GM18861 (cell line): ENCODE results near the gene SSR4.
"Not testable (repeated sequence)": the region's sequence is repeated elsewhere in the genome, so short reads cannot be mapped to it uniquely, and the experiment has no call there.

Experiments used
- ATAC-seq: cut with Tn5 transposase; IDR thresholded peaks from one replicate; pipeline ENCODE4 v1.9.1; 2021; ENCODE audit not compliant: unreplicated experiment

SSR4 gene

DNA sequence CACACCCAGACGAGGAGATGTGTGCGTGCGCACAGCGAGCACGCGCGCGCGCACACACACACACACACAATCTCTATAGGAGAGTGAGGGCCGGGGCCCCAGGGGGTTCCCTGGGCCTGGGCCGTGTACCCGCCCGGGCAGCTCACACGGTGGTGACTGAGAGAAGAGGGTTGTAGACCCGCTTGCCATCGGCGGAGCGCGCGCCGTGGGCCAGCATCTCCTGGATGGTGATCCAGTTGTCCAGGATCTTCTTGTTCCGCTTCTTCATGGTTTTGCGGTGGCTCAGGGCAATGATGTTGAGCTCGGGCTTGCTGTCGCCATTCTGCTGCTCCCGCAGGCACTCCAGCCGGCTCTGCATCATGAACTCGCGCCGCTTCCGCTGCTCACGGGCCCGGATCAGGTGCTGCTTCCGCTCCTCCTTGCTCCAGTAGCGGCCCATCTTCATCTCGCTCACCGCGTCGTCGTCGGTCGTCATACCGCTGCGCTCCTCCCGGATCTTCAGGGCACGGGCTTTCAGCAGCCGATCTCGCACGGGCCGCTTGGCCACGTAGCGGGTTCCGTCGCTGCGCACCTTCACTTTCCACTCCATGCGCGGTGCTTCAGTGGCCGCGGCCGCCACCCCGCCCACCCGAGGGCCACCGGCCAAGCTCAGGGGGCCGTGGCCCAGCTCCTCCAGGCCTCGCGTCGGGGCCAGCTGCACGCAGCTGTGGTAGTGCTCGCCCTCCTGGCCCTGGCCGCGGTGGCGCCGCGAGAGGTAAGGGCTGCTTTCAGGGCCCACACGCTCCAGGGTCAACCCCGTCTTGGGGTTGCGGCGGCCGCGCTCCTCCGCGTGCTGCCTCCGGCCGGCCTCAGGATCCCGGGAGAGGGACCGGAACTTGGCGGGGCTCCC is 9.0 kb downstream of the SSR4 start:
- ATAC-seq, result no peak

DNA sequence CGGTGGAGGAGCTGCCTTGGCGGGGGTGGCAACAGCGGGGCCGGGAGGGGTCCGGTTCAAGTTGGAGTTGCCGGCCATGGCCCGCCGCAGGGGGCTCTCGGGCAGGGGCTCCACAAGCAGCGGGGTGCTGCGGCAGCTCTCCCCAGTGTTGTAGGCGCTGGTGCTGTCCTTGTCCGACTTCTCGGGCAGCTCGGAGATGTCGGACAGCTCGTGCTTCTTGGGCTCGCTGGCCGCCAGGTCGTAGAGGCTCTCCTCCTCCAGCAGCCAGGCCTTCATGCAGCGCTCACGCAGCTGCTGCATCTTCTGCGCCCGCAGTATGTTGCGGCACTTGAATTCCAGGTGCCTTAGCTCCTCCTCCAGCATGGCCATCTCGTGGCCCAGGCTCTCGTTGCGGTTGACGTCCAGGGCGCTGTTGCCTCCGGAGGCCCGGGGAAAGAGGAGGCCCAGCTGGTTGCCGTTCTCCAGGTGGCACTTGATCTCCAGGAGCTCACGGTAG is 9.7 kb downstream of the SSR4 start:
- no peak for ATAC-seq

GRCh38 chrX:153804621-153805020 is 10.2 kb downstream of the SSR4 start:
- no peak for ATAC-seq

DNA sequence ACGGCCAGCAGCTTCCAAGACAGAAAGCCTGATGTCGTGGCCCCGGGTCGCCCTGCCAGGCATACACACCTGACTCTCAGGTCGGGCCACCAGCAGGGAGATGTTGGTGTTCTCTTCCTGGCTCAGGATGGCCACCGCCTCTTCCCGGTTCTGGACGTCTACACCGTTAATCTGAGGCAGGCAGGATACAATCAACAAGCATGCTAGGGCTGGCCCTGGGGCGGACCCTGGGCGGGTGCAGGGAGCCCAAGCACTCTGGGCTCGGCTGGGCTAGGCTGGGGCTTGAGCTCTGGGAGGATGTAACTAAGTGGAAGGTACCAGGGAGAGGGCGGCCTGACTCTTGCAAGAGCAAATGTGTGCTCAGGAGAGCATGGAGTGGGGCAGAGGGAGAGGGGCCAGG is 11.0 kb downstream of the SSR4 start:
- ATAC-seq, result no peak

DNA sequence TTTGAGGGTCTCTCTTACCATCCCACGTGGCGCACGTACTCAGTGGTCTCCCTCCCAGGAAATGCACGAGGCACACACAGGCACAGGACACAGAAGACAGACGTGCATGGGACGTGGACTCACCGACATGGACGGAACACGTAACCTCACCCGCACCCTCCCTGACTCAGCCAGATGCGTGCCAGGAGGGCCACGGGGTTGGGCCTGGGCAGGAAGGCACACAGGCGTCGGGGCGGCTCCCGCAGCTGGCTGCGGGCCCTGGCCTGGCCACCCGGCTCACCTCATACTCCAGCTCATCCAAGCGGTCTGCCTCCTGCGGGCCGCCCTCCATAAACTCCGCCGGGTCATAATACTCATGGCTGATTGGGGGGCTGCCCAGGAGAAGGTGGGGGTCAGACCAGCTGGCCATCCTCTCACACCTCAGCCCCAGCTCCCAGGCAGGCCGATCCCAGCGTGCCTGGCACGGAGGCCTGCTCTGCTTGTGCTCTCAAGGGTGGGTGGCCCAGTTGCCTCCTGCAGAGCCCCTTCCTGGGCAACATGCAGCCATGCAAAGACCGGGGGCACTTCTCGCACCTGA is 12.6 kb downstream of the SSR4 start:
- ATAC-seq, result no peak

DNA sequence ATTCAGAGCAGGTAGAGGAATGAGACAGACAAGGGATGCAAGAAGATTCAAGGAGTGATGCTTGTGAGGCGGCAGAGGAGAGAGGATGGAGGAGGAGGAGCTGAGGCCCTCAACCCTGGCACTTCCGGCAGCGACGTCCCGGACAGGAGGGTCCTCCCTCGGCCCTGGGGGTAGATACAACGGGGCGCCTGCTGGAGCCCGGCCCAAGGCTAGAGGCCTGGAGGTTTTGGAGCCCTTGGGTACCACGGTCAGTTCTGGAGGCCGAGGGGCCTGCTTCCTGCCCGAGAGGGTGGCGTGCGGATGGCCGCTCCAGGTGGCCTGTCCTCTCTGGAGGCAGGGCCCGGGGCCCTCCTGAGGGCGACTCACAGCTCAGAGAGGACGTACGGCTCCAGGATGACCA is 13.5 kb downstream of the SSR4 start:
- ATAC-seq, result no peak

GRCh38 chrX:153812220-153812619 is 17.8 kb downstream of the SSR4 start:
- no peak for ATAC-seq

GRCh38 chrX:153813161-153813560 is 18.7 kb downstream of the SSR4 start:
- ATAC-seq, result no peak

DNA sequence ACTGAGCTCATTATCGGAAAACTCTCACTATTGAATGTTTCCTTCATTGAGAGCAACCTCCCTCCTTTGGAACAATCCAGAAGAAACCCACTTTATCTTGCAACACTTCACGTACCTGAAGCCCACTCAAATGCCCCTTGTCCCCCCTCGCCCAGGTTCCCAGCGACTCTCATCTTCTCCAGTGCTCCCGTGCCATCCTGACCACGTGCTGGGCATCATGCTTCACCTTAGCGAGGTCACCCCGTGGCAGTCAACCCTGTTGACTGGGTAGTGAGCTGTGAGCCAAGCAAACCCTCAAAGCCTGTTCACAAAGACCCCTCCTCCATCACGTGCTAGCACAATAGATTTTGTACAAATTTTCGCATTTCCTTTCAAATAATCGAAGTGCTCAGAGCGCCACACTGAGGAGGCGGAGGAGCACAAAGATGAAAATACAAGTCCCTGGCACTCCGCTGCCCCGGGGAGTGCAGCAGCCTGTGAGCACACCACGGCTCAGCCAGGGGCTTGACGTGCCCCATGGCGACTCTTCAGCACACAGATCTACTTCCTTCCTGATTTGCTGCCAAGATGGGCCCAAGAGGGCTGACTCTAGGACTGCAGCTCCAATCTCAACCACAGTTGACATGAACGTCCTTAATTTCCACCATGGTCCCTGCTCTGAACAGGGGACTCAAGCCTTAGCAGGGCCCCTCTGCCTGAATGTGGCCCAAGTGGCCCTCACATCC is 20.3 kb downstream of the SSR4 start:
- ATAC-seq, result no peak

DNA sequence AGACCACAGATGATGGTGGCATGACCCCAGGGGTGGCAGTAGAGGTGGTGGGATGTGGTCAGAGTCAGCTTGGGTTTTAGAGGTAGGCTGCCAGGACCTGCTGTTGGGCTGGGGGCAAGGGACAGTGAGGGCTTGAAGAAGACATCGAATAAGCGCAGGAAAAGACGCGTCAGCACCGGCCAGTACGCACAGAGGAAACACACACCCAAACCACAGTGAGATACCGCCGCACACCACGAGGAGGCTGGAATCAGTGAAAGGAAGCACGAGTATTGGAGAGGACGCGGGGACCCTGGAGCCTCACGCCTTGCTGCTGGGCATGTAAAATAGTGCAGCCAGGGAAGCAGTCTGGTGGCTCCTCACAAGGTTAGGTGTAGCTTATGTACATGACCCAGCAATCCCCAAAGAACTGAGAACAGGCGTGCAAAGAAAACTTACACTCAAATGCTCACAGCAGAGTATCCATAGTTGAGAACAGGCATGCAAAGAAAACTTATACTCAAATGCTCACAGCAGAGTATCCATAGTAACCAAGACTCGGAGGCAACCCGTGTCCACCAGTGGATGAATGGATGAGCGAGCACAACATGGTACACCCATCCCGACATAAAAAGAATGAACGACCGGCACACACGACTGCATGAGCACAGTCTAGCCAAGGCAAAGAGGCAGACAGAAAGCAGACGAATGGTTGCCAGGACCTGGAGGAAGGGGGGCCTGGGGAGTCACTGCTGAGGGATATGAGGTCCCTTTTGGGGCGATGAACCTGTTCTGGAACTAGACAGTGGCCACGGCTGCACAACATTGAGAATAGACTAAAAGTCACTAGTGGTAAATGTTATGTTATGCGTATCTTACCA is 22.6 kb downstream of the SSR4 start:
- ATAC-seq, result no peak

- not testable (repeated sequence) for ATAC-seq
These were observed 23.6 kb downstream of the SSR4 start for GRCh38 chrX:153818064-153818463.

DNA sequence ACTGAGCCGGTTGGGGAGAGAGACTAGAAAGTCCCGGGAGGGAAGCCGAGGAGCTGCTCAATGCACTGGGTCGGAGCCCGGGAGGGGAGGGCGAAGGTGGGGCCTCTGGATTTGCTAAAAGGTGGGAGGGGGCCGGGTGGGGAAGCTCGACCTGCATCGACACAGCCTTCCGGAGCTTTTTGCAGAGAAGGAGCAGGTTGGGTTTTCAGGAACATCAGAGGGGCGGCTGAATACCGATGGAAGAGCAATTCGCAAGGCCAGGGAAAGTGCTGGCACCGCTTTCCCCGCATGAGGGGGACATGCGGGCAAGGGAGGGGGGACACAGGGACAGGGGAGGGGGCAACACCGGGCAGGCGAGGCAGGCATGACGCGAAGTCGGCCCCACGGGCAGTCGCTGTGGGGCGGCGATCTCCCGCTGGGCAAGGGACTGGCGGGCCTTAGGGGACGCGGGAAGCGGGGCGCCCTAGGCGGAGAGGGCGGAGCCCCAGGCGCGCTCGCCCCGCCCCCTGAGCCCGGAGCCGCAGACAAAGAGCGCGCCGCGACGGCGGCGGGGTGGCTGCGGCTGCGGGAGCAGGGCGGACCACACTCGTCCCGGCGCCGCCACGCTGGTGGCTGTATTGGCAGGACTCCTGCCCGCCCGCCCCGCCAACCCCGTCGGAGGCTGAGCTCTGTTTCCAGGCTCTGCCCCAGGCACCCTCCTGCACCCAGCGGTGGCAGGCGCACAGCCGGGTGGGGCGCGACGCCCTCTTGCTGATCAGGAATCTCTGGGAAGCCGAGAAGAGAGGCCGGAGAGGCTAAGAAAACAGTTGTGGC is 24.3 kb downstream of the SSR4 start:
- no peak for ATAC-seq

DNA sequence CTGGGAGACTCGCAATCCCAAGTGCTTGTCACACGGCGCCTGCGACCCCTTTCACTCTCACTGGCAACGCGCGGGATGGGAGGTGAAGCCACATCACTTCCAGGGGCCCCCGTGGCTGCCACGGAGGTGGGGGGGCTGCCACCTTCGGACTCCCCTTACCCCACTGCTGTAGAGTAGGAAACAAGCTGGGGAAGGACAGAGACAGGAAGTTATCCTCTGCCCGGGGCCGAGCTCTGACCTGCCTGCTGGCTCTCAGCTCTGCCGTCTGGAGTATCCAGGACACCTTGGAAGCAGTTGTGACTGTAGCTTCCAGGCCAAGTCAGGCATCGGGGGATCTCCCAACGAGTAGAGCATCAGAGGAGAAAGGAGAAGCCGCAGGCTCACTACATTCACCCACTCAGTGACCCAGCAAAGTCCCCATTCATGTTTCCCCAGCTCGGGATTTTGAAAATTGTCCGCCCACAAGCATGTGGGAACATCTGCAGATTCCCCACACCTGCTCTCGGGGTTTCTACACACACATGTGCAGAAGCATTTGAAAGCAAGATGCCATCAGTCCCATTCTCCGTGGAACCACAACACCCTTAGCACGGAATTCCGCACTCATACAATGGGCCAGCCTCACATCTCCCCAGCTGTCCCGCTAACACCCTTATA is 25.0 kb downstream of the SSR4 start:
- ATAC-seq, result no peak

DNA sequence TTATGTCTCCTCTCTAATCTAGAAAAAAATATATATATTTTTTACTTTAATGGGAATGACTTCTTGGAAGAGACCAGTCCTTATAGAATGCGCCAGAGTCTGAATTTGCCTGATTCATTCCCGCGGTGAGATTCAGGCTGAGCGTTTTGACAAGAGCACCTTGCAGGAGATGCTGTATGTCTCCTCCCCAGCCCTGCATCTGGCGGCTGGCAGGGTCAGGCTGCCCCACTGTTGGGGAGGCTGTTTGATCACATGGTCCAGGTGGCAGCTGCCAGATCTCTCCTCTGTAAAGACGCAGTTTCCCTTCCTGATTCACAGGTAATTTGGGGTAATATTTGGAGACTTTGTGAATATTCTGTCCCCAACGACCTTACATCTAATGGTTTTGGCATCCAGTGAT is 26.1 kb downstream of the SSR4 start:
- no peak for ATAC-seq

DNA sequence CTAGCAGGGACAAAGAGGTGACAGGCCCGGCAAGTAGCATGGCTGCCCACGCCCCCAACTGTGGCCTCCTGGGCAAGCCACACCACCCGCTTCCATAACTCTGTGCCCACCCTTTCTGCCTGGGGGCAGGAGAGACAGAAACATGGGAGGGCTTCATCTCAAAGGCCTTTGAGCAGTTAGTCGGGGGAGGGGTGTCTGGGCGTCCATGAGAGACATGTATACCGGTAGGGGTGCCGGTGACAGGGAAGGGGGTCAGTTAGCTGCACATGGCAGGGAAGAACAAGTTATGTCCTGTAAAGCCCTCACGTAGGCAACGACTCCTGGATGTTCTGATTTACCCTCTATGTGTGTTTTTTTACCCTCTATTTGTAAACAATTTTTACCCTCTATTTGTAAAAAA is 26.6 kb downstream of the SSR4 start:
- no peak for ATAC-seq

- no peak for ATAC-seq
These were observed 29.9 kb downstream of the SSR4 start for GRCh38 chrX:153824348-153824747.

DNA sequence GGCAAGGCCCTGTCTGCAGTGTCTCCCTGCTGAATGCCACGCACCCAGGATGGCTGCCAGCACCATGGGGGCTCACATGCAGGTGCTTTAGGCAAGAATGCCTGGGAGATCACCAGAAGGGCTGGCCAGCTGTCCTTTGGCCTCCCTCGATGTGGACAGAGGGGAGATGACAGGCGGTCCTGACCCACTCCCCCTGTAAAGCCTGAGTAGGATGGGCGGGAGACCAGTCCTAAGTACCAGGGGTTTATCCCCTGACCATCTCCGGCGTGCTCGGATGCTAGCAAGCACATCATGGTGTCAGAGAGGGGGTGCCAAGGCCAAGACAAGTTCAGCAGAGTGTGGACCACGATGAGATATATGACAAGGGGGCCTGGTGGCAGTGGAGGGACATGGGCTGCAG is 30.6 kb downstream of the SSR4 start:
- no peak for ATAC-seq

DNA sequence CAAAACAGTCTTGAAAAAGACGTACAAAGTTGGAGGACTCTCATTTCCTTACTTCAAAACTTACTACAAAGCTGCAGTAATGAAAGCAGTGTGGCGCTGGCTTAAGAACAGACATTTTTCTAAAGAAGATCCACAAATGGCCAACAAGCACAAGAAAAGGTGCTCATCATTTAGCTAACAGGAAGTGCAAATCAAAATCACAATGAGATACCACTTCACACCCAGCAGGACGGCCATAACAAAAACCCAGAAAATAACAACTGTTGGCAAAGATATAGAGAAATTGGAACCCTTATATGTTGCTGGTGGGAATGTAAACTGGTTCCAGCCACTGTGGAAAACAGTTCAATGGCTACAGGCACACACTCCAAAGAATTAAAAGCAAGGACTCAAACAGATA is 32.5 kb downstream of the SSR4 start:
- no peak for ATAC-seq

DNA sequence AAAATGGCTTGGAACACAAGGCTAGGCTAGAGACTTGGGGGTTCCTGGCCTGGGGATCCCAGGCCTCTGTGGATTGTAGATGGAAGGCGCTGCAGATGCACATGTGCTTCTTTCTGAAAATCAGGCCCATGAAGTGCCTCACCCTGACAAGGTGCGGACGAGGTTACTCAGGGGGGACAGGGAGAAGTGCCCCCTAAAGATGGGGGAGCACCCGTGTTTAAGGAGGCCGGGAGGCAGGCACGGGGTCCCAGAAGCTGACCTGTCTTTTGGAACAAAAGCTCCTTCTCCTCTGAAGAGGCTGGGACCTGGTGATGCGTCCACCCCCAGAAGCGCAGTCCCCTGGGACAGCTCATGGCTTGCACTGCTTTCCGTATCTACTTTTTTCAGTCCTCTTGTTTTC is 33.4 kb downstream of the SSR4 start:
- no peak for ATAC-seq

DNA sequence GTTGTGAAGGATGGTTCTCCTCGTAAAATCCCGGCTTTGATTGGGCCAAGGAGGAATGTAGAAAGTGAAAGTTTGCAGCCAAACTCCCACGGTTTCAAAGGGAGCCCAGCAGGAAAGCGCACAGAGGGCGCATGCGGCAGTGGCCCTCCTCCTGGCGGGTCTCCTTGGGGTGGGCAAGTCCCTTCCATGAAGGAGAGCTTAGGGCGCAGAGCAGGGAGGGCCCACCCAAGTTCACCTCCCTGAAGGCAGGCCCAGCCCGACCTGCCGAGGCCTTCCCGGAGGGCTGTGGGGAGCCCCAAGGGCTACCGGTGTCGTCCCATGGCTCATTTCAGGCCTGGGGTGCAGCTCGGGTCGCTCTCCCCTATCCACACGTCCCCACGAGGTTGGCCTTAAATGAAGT is 33.8 kb downstream of the SSR4 start:
- no peak for ATAC-seq
